HepG2 (cell line): ENCODE results near the gene SRCIN1. TPM values are rescaled to one million over a fixed set of nuclear protein-coding genes. Genes with fewer than 3 reads are reported as not detected.
A peak's percentile ranks its signal among the peaks of the same experiment; 100 is the strongest.

Experiments used
- EP300 ChIP-seq, 3 experiments: sonication (generic) in 1 of 3; formaldehyde crosslinking in 1 of 3; IDR thresholded peaks; 2 replicates each; pipeline versions ENCODE4 v1.5.1 to v1.6.1; 2011 to 2020; ENCODE audit warnings: low read depth in 2 of 3, low read length in 2 of 3, borderline replicate concordance in 1 of 3, improper control_type of control experiment in 1 of 3, mild to moderate bottlenecking in 1 of 3, missing genetic modification reagents in 1 of 3, moderate library complexity in 1 of 3
- ETV6 ChIP-seq: sonication (generic); formaldehyde crosslinking; conservative IDR thresholded peaks from 2 replicates; pipeline ENCODE4 v1.4.0; 2020; ENCODE audit warnings: missing genetic modification reagents
- EZH2 ChIP-seq: conservative IDR thresholded peaks from 2 replicates; pipeline ENCODE4 v1.6.1; 2012; ENCODE audit warnings: mild to moderate bottlenecking, low read depth, low read length, moderate library complexity
- KLF15 ChIP-seq: sonication (generic); formaldehyde crosslinking; IDR thresholded peaks from 2 replicates; pipeline ENCODE4 v1.8.1; 2023; ENCODE audit warnings: borderline replicate concordance, mild to moderate bottlenecking, inconsistent platforms, missing genetic modification reagents, mixed read lengths
- PTBP1 ChIP-seq: fragments of 200-400 bp; formaldehyde crosslinking; IDR thresholded peaks from 2 replicates; pipeline ENCODE4 v1.6.1; 2018; ENCODE audit warnings: low read length, low read depth; ENCODE audit not compliant: poor library complexity, severe bottlenecking
- RAD51 ChIP-seq: fragments of 450-650 bp; IDR thresholded peaks from 2 replicates; pipeline ENCODE4 v1.6.1; 2016; ENCODE audit warnings: borderline replicate concordance
- RFX3 ChIP-seq: IDR thresholded peaks from 2 replicates; pipeline ENCODE4 v1.6.1; 2016; ENCODE audit warnings: missing biosample characterization, missing genetic modification reagents
- SOX6 ChIP-seq, 2 experiments: fragments of 450-650 bp in 1 of 2; sonication (generic) in 1 of 2; formaldehyde crosslinking in 1 of 2; IDR thresholded peaks; 2 replicates each; pipeline versions ENCODE4 v1.4.0 to v1.6.1; 2017 to 2020; ENCODE audit warnings: antibody characterized with exemption in 1 of 2, mild to moderate bottlenecking in 1 of 2, missing genetic modification reagents in 1 of 2
- SP5 ChIP-seq: IDR thresholded peaks from 2 replicates; pipeline ENCODE4 v1.6.1; 2016; ENCODE audit warnings: low read depth, borderline replicate concordance
- SUZ12 ChIP-seq: fragments of 150-350 bp; IDR thresholded peaks from 2 replicates; pipeline ENCODE4 v1.6.1; 2014; ENCODE audit warnings: low read depth, low read length
- ZKSCAN1 ChIP-seq: fragments of 150-350 bp; IDR thresholded peaks from 2 replicates; pipeline ENCODE4 v1.6.1; 2014; ENCODE audit warnings: low read length
- ZNF317 ChIP-seq: sonication (generic); formaldehyde crosslinking; IDR thresholded peaks from 2 replicates; pipeline ENCODE4 v1.5.0; 2020; ENCODE audit warnings: mild to moderate bottlenecking, missing genetic modification reagents
- ZNF83 ChIP-seq: sonication (generic); formaldehyde crosslinking; IDR thresholded peaks from 2 replicates; pipeline ENCODE4 v1.4.0; 2020; ENCODE audit warnings: missing genetic modification reagents, mild to moderate bottlenecking, borderline replicate concordance
- polyA plus RNA-seq, 8 experiments: library from polyadenylated mRNA; depleted of rRNA in 3 of 8; stranded (reverse) in 7 of 8; unstranded in 1 of 8; fragments of >200 nt; fragmentation: Illumina TruSeq in 4 of 8; extraction: Trizol in 4 of 8; gene quantifications; 2 replicates each; pipeline versions ENCODE4 v1.2.1 to v1.2.3, GENCODE V29; 2011 to 2016; ENCODE audit warnings: low read depth in 4 of 8, missing spikeins in 1 of 8, mixed read lengths in 1 of 8; ENCODE audit not compliant: insufficient read depth in 1 of 8
- total RNA-seq, 5 experiments: library from RNA; depleted of rRNA; stranded (reverse); fragments of >200 nt; fragmentation: Illumina TruSeq; extraction: Trizol; gene quantifications; 2 replicates each; pipeline ENCODE4 v1.2.3, GENCODE V29; 2016; ENCODE audit warnings: low read depth in 1 of 5
- TF ChIP-seq, protein P1 (sequence below): sonication (generic); formaldehyde crosslinking; IDR thresholded peaks from 2 replicates; pipeline ENCODE4 v1.8.0; 2022; ENCODE audit warnings: missing genetic modification reagents, mild to moderate bottlenecking, moderate library complexity, borderline replicate concordance
- TF ChIP-seq, protein P2 (sequence below), 2 experiments: sonication (generic) in 1 of 2; formaldehyde crosslinking in 1 of 2; IDR thresholded peaks; 2 replicates each; pipeline versions ENCODE4 v1.4.0 to v1.6.1; 2016 to 2020; ENCODE audit warnings: borderline replicate concordance in 1 of 2, low read depth in 1 of 2, mild to moderate bottlenecking in 1 of 2, missing genetic modification reagents in 1 of 2
- TF ChIP-seq, protein P3 (sequence below): sonication (generic); formaldehyde crosslinking; IDR thresholded peaks from 2 replicates; pipeline ENCODE4 v1.4.0; 2020; ENCODE audit warnings: mild to moderate bottlenecking, missing genetic modification reagents
- TF ChIP-seq, protein P4 (sequence below): sonication (generic); formaldehyde crosslinking; IDR thresholded peaks from 2 replicates; pipeline ENCODE4 v1.4.0; 2020; ENCODE audit warnings: mild to moderate bottlenecking, low read depth, missing genetic modification reagents
- TF ChIP-seq, protein P5 (sequence below): sonication (generic); formaldehyde crosslinking; IDR thresholded peaks from 2 replicates; pipeline ENCODE4 v1.4.0; 2020; ENCODE audit warnings: mild to moderate bottlenecking, missing genetic modification reagents, borderline replicate concordance

SRCIN1 gene
- total and polyA plus RNA-seq, 2 of the 13 experiments (the other 11 are each of a cell fraction or from before 2014, with no cell fraction given) = 1.2 to 9.6 TPM

DNA sequence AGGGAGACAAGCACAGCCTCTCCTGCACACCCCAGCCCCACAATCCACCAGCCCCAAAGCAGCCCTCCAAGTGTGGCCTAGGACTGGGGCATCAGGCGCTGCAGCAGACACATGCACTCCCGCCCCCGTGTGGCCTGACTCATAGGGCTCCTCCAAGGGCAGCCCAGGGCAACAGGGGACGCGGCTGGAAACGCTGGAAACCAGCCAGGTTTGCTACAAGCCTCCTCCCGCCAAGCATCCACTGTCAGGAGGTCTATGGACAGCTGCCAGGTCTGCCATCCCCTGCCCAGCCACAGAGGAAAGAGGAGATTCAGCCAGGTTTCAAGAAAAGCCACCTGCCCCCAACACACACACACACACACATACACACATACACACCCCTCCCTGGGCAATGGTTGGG, 25.8 kb downstream of the SRCIN1 start (continued):
- no peak; a peak in 1 of 4 replicates for TF ChIP-seq EP300 (IDR thresholded peaks at IDR 0.05; ENCODE audit: low read depth in 2 of 2, low read length in 2 of 2)
- no peak for TF ChIP-seq EP300 (CRISPR knock-in tag; IDR thresholded peaks at IDR 0.05; ENCODE audit: borderline replicate concordance)
- TF ChIP-seq, protein P1, sequence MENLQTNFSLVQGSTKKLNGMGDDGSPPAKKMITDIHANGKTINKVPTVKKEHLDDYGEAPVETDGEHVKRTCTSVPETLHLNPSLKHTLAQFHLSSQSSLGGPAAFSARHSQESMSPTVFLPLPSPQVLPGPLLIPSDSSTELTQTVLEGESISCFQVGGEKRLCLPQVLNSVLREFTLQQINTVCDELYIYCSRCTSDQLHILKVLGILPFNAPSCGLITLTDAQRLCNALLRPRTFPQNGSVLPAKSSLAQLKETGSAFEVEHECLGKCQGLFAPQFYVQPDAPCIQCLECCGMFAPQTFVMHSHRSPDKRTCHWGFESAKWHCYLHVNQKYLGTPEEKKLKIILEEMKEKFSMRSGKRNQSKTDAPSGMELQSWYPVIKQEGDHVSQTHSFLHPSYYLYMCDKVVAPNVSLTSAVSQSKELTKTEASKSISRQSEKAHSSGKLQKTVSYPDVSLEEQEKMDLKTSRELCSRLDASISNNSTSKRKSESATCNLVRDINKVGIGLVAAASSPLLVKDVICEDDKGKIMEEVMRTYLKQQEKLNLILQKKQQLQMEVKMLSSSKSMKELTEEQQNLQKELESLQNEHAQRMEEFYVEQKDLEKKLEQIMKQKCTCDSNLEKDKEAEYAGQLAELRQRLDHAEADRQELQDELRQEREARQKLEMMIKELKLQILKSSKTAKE (CRISPR knock-in tag) = no peak
- TF ChIP-seq EZH2 = no peak
- TF ChIP-seq, protein P2, sequence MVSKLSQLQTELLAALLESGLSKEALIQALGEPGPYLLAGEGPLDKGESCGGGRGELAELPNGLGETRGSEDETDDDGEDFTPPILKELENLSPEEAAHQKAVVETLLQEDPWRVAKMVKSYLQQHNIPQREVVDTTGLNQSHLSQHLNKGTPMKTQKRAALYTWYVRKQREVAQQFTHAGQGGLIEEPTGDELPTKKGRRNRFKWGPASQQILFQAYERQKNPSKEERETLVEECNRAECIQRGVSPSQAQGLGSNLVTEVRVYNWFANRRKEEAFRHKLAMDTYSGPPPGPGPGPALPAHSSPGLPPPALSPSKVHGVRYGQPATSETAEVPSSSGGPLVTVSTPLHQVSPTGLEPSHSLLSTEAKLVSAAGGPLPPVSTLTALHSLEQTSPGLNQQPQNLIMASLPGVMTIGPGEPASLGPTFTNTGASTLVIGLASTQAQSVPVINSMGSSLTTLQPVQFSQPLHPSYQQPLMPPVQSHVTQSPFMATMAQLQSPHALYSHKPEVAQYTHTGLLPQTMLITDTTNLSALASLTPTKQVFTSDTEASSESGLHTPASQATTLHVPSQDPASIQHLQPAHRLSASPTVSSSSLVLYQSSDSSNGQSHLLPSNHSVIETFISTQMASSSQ (IDR thresholded peaks at IDR 0.05; ENCODE audit: low read depth) = no peak
- TF ChIP-seq, protein P2 (CRISPR knock-in tag; IDR thresholded peaks at IDR 0.05; ENCODE audit: borderline replicate concordance) = no peak
- no peak for TF ChIP-seq KLF15 (CRISPR knock-in tag)
- no peak for TF ChIP-seq RAD51
- no peak for TF ChIP-seq ZKSCAN1
- TF ChIP-seq, protein P3, sequence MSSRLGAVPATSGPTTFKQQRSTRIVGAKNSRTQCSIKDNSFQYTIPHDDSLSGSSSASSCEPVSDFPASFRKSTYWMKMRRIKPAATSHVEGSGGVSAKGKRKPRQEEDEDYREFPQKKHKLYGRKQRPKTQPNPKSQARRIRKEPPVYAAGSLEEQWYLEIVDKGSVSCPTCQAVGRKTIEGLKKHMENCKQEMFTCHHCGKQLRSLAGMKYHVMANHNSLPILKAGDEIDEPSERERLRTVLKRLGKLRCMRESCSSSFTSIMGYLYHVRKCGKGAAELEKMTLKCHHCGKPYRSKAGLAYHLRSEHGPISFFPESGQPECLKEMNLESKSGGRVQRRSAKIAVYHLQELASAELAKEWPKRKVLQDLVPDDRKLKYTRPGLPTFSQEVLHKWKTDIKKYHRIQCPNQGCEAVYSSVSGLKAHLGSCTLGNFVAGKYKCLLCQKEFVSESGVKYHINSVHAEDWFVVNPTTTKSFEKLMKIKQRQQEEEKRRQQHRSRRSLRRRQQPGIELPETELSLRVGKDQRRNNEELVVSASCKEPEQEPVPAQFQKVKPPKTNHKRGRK (CRISPR knock-in tag) = 0 out of 2 replicates have a peak, but pooled peaks have one; percentile 35
- TF ChIP-seq SUZ12 = no peak
- TF ChIP-seq, protein P4, sequence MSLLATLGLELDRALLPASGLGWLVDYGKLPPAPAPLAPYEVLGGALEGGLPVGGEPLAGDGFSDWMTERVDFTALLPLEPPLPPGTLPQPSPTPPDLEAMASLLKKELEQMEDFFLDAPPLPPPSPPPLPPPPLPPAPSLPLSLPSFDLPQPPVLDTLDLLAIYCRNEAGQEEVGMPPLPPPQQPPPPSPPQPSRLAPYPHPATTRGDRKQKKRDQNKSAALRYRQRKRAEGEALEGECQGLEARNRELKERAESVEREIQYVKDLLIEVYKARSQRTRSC (CRISPR knock-in tag) = no peak
- no peak for TF ChIP-seq SP5
- no peak for TF ChIP-seq PTBP1
- TF ChIP-seq RFX3 = peak; percentile 76
- no peak for TF ChIP-seq ZNF317 (CRISPR knock-in tag)
- TF ChIP-seq SOX6 (IDR thresholded peaks at IDR 0.05) = no peak
- no peak for TF ChIP-seq SOX6 (CRISPR knock-in tag; IDR thresholded peaks at IDR 0.05)
- TF ChIP-seq, protein P5, sequence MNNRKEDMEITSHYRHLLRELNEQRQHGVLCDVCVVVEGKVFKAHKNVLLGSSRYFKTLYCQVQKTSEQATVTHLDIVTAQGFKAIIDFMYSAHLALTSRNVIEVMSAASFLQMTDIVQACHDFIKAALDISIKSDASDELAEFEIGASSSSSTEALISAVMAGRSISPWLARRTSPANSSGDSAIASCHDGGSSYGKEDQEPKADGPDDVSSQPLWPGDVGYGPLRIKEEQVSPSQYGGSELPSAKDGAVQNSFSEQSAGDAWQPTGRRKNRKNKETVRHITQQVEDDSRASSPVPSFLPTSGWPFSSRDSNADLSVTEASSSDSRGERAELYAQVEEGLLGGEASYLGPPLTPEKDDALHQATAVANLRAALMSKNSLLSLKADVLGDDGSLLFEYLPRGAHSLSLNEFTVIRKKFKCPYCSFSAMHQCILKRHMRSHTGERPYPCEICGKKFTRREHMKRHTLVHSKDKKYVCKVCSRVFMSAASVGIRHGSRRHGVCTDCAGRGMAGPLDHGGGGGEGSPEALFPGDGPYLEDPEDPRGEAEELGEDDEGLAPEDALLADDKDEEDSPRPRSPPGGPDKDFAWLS (CRISPR knock-in tag) = peak; percentile 72; the same call in 1 of the 2 replicates
- no peak for TF ChIP-seq ETV6
- TF ChIP-seq ZNF83 (CRISPR knock-in tag) = peak; percentile 69; the same call in 1 of the 2 replicates
